Measurements from ENCODE around the gene JTB.

DNA sequence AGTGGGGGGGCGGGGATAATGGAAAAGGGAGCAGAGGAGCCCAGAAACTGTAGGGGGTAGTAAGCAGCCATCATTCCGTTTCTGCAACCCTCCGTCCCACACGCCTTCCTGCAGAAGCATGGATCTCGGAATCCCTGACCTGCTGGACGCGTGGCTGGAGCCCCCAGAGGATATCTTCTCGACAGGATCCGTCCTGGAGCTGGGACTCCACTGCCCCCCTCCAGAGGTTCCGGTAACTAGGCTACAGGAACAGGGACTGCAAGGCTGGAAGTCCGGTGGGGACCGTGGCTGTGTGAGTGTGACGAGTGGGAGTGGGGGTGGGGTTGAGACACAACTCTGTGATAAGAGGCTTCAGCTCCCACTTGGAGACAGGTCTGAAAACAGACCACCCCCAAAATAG lies 9.1 kb downstream of the JTB start:
- no peak for TF ChIP-seq CTCF (IDR thresholded peaks at IDR 0.05)
- no peak for TF ChIP-seq POLR2A (IDR thresholded peaks at IDR 0.05)

Measured in ovary (tissue), 3 donors.